Activated CD4-positive, alpha-beta T cell treated with anti-CD3 and anti-CD28 coated beads, Interleukin-2, amount 10 ng/mL, durations not matched to agents 7 days and 5 days (primary cell): Measurements from ENCODE around the gene GRIK4. TPM values are rescaled to one million over a fixed set of nuclear protein-coding genes. Genes with fewer than 3 reads are reported as not detected.
A peak's percentile ranks its signal among the peaks of the same experiment; 100 is the strongest.

Experiments
- CTCF ChIA-PET: fragments of 350-600 bp; sonication (Branson Sonifier 250); formaldehyde crosslinking; loops from one replicate; lab custom pipeline; 2021; ENCODE audit warnings: antibody characterized with exemption; lab: Charles Lee
- POLR2A ChIA-PET: fragments of 350-600 bp; sonication (Branson Sonifier 250); formaldehyde crosslinking; loops from one replicate; lab custom pipeline; 2021; ENCODE audit warnings: antibody characterized with exemption; lab: Charles Lee
- DNase-seq: peaks from one replicate; pipeline ENCODE4 v3.0.0-alpha.2; 2020
- H3K27ac Mint-ChIP-seq: one replicate; pipeline ENCODE4 v1.8.0; 2021; ENCODE audit warnings: mild to moderate bottlenecking, moderate library complexity, mixed read lengths
- H3K27me3 Mint-ChIP-seq: one replicate; pipeline ENCODE4 v1.8.0; 2021; ENCODE audit warnings: mixed read lengths
- H3K36me3 Mint-ChIP-seq: one replicate; pipeline ENCODE4 v1.8.0; 2021; ENCODE audit warnings: low read depth, mixed read lengths
- H3K4me1 Mint-ChIP-seq: one replicate; pipeline ENCODE4 v1.8.0; 2021; ENCODE audit warnings: mixed read lengths
- H3K4me3 Mint-ChIP-seq: one replicate; pipeline ENCODE4 v1.8.0; 2021; ENCODE audit warnings: mild to moderate bottlenecking, moderate library complexity, mixed read lengths
- H3K9me3 Mint-ChIP-seq: one replicate; pipeline ENCODE4 v1.8.0; 2021; ENCODE audit warnings: mixed read lengths
- total RNA-seq, 2 experiments: library from RNA; stranded (reverse); gene quantifications; one replicate each; pipeline ENCODE4 v1.2.3, GENCODE V29; 2021

The GRIK4 gene
- total RNA-seq, 2 experiments from 2014 or later, result not detected

DNA sequence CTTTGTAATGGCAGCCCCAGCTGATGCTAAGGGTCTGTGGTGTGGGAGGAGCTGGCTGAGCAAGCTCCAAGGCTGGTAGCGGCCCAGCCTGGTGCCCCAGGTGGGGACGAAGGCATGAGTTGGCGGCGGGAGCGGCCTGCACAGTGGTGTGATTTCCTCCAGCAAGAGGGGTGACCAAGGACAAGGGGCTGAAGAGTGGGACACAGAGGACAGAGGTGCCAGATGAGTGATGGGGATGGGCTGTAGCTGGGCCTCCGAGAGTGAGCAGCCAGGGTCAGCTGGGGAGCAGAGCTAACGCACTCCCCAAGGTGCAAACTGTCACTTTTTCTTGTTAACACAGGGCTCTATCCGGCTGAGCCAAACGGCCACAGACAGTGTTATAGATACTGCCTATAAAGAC, 283.2 kb downstream of the GRIK4 start:
- Mint-ChIP-seq H3K9me3 (no peaks in the 10 kb centered on the region), H3K4me1 (no peaks in the 10 kb centered on the region), H3K4me3 (no peak overlapping the region), H3K27ac (no peak overlapping the region), H3K27me3 (no peaks in the 10 kb centered on the region), H3K36me3 (no peaks in the 10 kb centered on the region)
- POLR2A ChIA-PET, result no interaction called here
- CTCF ChIA-PET, result no interaction called here
- DNase-seq, result no peak

DNA sequence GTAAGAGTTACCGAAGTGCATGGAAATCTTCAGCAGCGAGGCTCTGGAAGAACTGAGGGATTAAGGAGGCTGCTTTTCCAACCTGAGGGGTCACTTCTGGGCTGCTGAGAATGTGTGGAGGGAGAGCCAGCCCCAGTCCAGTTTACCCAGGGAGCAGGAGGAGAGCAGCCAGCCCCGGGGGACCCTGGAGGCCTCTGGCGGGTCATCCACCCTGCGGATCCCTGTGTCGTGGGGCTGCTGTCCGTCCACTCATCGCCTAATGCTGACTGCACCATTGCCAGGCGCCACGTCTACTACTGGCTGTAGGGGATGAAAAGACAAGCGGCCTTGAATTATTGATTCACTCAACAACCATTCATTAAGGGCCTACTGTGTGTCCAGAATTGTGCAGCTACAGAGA, 283.6 kb downstream of the GRIK4 start:
- no peak overlapping the region for H3K4me3 Mint-ChIP-seq
- POLR2A ChIA-PET, result no interaction called here
- H3K9me3 Mint-ChIP-seq, result no peaks in the 10 kb centered on the region
- CTCF ChIA-PET, result no interaction called here
- H3K27me3 Mint-ChIP-seq, result no peaks in the 10 kb centered on the region
- no peak overlapping the region for H3K27ac Mint-ChIP-seq
- DNase-seq, result no peak
- H3K36me3 Mint-ChIP-seq, result no peaks in the 10 kb centered on the region
- H3K4me1 Mint-ChIP-seq, result no peaks in the 10 kb centered on the region

DNA sequence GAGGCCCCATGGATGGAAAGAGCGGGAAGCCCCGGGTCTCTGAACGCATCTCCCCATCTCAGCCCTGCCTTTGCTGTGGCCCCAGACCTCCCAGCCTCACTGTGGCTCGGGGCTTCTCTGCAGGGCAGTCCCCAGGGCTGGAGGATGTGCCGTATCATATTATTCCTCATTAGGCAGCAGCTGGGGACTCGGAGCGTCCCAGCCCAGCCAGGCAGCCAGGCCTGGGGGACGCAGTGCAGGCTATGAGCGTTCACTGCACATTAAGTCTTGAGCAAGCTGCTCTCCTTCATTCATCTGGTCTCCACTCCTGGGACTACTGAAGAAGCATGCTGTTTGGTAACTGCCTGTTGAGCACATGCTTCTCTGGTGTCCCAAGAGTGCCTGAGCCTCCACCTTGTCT, 285.6 kb downstream of the GRIK4 start:
- Mint-ChIP-seq H3K27me3 (no peaks in the 10 kb centered on the region), H3K36me3 (no peaks in the 10 kb centered on the region), H3K4me3 (no peak overlapping the region), H3K27ac (no peak overlapping the region), H3K4me1 (no peaks in the 10 kb centered on the region), H3K9me3 (no peaks in the 10 kb centered on the region)
- ChIA-PET POLR2A (no interaction called here), CTCF (no interaction called here)
- no peak for DNase-seq

DNA sequence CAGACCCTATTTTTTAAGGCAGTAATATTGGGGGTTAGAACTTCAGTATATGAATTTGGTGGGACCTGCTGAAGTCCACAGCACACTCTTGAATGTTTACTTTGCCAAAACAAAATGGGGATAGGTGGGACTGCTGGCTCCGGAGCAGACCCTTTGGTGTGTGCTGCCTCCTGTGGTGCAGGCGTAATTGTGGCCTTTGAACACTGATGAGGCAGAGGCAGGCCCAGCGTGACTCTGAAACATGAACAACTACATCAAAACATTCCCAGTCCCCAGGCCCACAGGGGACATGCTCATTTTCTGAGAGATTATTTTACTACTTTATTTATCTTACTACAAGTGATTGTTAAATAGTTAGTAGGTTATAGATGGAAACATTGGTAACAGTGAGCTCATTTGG, 287.3 kb downstream of the GRIK4 start:
- Mint-ChIP-seq H3K27ac (no peak overlapping the region), H3K9me3 (no peaks in the 10 kb centered on the region), H3K36me3 (no peaks in the 10 kb centered on the region), H3K4me3 (no peak overlapping the region), H3K27me3 (no peaks in the 10 kb centered on the region), H3K4me1 (no peaks in the 10 kb centered on the region)
- POLR2A ChIA-PET, result no interaction called here
- no peak for DNase-seq
- CTCF ChIA-PET, result no interaction called here

DNA sequence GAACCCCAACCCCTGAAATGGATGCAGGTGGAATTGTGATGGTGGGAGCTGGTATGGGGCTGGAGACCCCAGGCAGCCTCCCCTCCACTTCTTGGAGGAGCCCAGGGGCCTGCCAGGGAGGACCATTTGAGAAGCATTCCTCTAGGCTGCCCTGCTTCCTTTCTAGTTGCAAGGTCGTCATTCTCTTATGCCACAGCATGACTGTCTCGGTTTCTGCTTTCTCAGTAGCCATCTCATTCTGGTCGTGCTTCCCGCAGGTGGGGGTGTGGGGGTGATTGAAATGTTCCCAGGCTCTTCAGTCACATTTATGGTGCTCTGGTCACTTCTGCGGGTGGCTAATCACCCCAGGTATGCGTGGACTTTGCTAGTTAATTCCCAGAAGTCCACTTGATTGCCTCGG, 288.7 kb downstream of the GRIK4 start:
- Mint-ChIP-seq H3K27ac (no peak overlapping the region), H3K27me3 (peaks cover 6% of the 10 kb centered on the region), H3K4me3 (no peak overlapping the region), H3K4me1 (no peaks in the 10 kb centered on the region), H3K9me3 (no peaks in the 10 kb centered on the region), H3K36me3 (no peaks in the 10 kb centered on the region)
- ChIA-PET CTCF (no interaction called here), POLR2A (no interaction called here)
- no peak for DNase-seq

DNA sequence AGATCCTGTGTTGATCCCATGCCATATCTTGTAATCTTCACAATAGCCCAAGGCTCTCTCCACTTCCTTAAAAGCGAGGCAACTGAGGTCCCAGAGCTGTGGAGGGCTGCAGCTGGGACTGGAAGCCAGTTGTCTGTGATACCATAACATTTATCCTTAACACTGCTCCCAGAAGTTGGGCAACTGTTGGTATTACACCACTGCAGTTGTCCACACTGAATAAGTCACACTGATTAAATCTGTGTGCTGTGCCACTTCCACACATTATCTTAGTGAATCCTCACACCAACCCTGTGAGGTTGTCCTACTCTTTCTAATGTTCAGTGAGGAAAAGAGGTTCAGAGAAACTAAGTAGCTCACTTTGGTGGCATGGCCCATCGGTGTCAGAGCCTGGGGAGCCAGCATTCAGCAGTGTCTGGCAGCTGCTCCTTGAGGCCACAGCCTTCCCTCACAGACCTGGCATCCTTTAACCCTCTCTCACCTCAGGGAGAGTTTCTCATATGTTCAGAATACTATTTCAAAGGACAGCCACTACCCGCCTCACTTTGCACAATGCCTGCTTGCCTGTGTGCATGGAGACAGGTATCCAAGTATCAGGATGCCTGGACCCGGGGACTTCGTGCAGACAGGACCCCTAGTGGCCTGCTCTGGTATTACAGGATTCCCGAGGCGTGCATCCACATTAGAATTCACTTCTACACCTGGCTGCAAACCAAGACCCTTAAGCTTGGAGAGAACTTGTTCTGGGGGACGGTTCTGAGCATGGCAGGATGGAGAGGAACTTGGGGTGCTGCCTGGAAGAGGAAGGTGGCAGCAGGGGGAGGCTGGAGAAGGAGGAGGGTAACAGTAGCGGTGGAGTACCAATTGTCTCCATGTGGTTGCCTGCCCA, 290.5 kb downstream of the GRIK4 start:
- ChIA-PET POLR2A (no interaction called here), CTCF (interaction anchor here (1.4 kb wide), 1 partner anchor 17 kb away, joined by 4 read pairs; no protein-coding TSS in a partner anchor)
- Mint-ChIP-seq H3K9me3 (no peaks in the 10 kb centered on the region), H3K4me3 (no peak overlapping the region), H3K27ac (no peak overlapping the region), H3K36me3 (no peaks in the 10 kb centered on the region), H3K27me3 (peaks cover 6% of the 10 kb centered on the region), H3K4me1 (peaks cover 2% of the 10 kb centered on the region)
- peak; percentile 53 for DNase-seq

DNA sequence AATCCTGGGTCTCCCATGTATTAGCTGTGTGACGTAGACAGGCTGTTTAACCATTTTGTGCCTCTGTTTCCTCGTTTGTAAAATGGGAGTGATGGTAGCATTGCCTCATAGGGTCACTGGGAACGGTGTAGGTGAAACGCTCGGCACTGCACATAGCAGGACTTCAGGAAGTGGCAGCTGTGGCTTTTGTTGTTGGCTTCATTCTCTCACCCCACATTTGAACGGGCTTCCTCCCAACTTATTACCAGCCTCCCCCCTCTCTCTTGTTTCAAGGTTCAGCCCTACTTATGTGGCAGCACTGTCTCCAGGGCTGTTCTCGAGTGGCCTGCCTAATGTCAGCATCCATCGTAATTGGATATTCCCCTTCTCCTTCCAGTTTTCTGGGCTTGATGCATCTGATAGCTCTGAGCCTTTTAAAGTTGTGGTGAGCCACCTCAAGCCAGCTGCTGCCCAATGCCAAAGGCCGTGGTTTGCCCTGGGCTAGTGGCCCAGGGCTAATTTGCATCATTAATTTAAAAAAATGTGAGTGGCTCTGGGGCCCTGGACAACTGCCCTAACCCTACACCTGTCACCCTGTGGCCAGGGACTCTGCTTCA, 294.5 kb downstream of the GRIK4 start:
- Mint-ChIP-seq H3K27ac (peak overlapping the region; percentile 31), H3K4me1 (peaks cover 2% of the 10 kb centered on the region), H3K36me3 (no peaks in the 10 kb centered on the region), H3K9me3 (no peaks in the 10 kb centered on the region), H3K4me3 (no peak overlapping the region), H3K27me3 (peaks cover 6% of the 10 kb centered on the region)
- DNase-seq, result no peak
- ChIA-PET POLR2A (no interaction called here), CTCF (no interaction called here)

DNA sequence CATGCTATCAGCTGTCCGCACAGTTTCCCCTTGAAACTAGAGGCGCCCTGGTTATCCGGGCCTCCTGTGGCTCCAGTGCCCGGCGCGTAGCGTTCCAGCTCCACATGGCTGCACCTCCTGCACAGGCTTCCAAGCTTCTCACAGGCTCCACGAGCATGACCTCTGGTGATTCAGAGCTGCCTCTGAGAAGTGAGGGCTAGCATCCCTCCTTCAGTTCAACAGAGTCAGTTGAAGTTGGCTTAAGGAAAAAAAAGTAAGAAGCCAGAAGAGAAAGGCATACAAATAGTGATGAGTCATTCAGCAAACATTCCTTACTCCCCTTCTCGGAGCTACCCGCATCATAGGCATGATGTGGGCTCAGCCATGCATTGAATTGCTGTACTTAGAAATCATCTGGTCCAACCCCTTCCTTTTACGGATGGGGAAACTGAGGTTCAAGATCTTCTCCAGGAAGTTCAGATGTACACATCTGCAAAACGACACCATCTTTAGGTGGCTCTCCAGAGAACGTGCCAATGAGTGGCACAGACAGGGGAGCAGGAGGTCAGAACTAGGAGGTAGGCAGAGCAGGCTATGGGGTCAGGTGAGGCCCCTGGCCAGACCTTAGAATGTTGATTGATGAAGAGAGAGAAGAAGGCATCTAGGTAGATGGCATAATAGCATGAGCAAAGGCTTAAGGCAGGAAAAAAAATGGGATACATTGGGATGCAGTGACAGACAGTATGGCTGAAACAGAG, 296.0 kb downstream of the GRIK4 start:
- ChIA-PET CTCF (no interaction called here), POLR2A (no interaction called here)
- H3K9me3 Mint-ChIP-seq, result no peaks in the 10 kb centered on the region
- no peak overlapping the region for H3K27ac Mint-ChIP-seq
- H3K36me3 Mint-ChIP-seq, result no peaks in the 10 kb centered on the region
- H3K4me3 Mint-ChIP-seq, result no peak overlapping the region
- H3K4me1 Mint-ChIP-seq, result peaks cover 2% of the 10 kb centered on the region
- DNase-seq, result no peak
- H3K27me3 Mint-ChIP-seq, result peaks cover 6% of the 10 kb centered on the region

DNA sequence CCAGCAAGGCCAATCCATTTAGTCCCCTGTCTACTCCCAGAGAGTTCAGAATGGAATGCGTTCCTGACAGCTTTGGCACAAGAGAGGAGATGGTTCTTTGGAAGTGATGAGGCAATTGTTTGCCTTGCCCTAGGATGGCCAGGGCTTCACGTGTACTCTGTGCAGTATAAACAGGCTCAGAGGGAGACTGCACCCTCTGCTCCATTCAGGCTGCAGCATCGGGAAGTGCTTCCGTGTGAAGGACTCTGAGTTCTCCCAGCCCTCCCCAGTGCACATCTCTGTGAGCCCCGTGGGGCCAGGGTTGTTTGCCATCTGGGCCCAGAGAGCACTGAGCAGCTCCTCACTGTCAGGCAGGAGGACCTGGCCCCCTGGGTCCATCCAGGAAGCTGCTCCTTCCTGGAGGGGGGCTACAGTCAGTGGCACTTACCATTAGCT, 297.1 kb downstream of the GRIK4 start:
- POLR2A ChIA-PET, result no interaction called here
- no peak overlapping the region for H3K27ac Mint-ChIP-seq
- CTCF ChIA-PET, result no interaction called here
- H3K4me3 Mint-ChIP-seq, result no peak overlapping the region
- H3K9me3 Mint-ChIP-seq, result no peaks in the 10 kb centered on the region
- no peak for DNase-seq
- peaks cover 6% of the 10 kb centered on the region for H3K27me3 Mint-ChIP-seq
- H3K4me1 Mint-ChIP-seq, result peaks cover 2% of the 10 kb centered on the region
- no peaks in the 10 kb centered on the region for H3K36me3 Mint-ChIP-seq

DNA sequence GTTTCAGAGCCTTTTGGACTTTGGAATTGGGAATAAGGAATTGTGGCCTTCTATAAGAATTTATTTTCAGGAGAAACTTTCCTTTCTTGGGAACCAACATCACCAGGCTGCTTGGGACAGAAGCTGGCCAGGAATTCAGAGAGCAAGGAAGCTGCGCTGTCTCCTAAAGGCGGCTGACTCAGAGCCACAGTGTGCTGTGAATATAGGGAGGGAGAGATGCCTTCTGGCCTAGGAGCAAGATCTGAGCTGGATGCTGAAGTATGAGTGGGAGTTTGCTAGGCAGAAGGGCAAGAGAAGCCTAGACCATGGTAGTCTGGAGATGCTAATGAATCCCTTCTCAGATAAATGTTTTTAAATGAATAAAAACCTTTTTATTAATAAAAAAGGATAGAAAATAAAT, 298.7 kb downstream of the GRIK4 start:
- DNase-seq, result no peak
- Mint-ChIP-seq H3K4me1 (peaks cover 2% of the 10 kb centered on the region), H3K27ac (no peak overlapping the region), H3K36me3 (no peaks in the 10 kb centered on the region), H3K9me3 (no peaks in the 10 kb centered on the region), H3K27me3 (no peaks in the 10 kb centered on the region), H3K4me3 (no peak overlapping the region)
- ChIA-PET CTCF (no interaction called here), POLR2A (no interaction called here)

DNA sequence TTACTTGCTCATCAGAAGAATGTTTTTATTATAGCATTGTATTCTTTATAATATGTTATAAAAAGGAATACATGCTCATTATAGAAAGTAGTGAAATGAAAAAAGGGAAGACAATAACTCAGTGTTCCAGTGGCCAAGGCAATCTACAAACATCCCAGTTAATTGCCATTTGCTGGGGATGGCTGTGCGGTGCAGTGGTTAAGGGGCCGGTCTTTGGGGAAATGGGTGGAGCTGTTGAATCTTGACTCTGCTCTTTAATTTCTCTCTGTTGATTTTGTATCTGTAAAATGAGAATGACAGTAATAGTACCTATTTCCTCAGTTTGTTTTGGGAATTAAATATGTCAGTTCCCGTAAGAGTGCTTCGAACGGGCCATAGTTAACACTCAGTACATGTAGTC, 299.7 kb downstream of the GRIK4 start:
- Mint-ChIP-seq H3K4me1 (no peaks in the 10 kb centered on the region), H3K27me3 (no peaks in the 10 kb centered on the region), H3K36me3 (no peaks in the 10 kb centered on the region), H3K4me3 (no peak overlapping the region), H3K27ac (no peak overlapping the region), H3K9me3 (no peaks in the 10 kb centered on the region)
- DNase-seq, result no peak
- POLR2A ChIA-PET, result no interaction called here
- CTCF ChIA-PET, result no interaction called here

DNA sequence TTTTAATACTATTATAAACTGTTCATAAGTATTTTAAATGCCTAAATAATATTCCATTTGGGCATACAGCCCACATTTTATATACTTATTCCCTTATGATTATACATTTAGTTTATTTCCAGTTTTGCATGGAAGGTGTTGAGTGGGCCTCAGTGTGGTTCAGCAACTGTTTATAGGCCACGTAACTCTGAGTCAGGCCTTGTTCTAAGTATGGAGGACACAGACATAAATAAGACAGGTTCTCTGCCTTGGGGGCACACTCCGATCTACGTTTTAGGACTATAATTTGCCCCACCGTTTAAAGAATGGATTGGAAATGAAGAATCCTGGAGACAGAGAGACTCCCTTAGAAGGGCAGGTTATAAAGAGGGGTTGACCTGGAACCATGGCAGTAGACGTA, 300.2 kb downstream of the GRIK4 start:
- Mint-ChIP-seq H3K9me3 (no peaks in the 10 kb centered on the region), H3K36me3 (no peaks in the 10 kb centered on the region), H3K27me3 (no peaks in the 10 kb centered on the region), H3K4me3 (no peak overlapping the region), H3K4me1 (no peaks in the 10 kb centered on the region), H3K27ac (no peak overlapping the region)
- ChIA-PET POLR2A (no interaction called here), CTCF (no interaction called here)
- no peak for DNase-seq
